HG03103 (cell line): Measurements from ENCODE around the gene CNGA2.

Experiments
- ATAC-seq: cut with Tn5 transposase; IDR thresholded peaks from one replicate; pipeline ENCODE4 v1.9.1; 2021; ENCODE audit warnings: low read depth; ENCODE audit not compliant: unreplicated experiment

CNGA2 gene

GRCh38 chrX:151793886-151794285, 59.3 kb downstream of the CNGA2 start:
- ATAC-seq = no peak
